GM18498 (cell line): ENCODE measurements around the gene MCRIP2.
A peak's percentile ranks its signal among the peaks of the same experiment; 100 is the strongest.
"Not testable (repeated sequence)": the region's sequence is repeated elsewhere in the genome, so short reads cannot be mapped to it uniquely, and the experiment has no call there.

Source experiments
- ATAC-seq: cut with Tn5 transposase; IDR thresholded peaks from one replicate; pipeline ENCODE4 v1.9.1; 2021; ENCODE audit warnings: mild to moderate bottlenecking, moderate library complexity; ENCODE audit not compliant: unreplicated experiment

MCRIP2 gene

DNA sequence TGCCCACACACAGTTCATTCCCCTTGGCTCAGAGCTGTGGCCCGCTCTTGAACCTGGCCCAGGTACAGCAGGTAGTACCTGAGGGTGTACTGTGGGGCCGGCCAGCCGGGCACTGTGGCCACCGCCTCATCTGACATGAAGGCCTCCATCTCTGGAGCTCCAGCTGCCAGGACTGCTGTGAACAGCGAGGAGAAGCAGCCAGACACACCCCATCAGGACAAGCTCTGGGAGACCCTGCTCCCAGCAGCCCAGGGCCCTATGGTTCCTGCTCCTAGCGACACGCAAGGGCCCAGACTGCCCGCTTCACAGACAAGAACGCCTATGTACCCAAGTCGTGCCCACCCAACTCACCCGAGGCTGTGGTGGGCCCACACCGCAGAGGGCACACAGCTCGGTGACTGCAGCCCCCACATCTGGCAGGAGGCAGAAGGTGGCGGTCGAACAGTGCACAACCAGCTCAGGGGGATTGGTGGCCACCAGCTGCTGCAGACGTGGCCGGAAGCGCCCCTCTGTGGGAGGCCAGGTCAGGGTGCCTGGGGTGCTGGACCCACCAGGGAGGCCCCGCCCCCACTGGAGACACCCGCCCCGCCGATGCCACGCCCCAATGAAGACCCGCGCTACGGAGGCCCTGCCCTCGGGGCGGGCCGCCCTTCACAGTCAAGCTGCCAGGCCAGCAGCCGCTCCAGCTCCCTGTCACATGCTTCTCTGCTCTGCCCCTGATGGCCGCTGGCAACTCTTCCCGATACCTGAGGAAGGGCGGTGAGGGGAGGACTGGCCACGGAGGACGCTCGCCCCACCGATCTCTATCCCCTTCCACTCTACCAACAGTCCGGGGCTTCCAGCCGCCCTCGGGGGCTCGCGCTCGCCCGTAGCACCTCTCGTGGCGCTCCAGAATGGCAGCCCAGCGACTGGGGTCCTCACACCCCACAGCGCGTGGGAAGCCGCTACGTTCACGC is 37.5 kb downstream of the MCRIP2 start:
- ATAC-seq = no peak

GRCh38 chr16:679814-680624 is 38.4 kb downstream of the MCRIP2 start, which contains the start of gene STUB1:
Gene STUB1 (plus strand): TSS chr16:680410. CDS start chr16:680526, 116 bp downstream.
- ATAC-seq = peak; percentile 40

DNA sequence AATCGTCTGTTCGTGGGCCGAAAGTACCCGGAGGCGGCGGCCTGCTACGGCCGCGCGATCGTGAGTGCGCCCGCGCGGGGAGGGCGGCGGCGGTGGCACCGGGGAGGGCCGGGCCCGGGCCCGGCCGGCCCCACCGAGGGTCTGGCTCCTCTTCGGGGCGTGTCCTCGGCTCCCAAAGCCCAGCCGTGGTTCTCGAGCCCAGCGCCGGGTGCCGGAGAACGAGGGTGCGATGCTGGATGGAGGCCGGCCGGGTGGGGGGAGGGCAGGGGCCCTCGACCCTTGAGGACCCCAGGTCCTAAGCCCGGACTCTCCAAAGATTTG is 39.0 kb downstream of the MCRIP2 start:
- peak; percentile 3 for ATAC-seq

DNA sequence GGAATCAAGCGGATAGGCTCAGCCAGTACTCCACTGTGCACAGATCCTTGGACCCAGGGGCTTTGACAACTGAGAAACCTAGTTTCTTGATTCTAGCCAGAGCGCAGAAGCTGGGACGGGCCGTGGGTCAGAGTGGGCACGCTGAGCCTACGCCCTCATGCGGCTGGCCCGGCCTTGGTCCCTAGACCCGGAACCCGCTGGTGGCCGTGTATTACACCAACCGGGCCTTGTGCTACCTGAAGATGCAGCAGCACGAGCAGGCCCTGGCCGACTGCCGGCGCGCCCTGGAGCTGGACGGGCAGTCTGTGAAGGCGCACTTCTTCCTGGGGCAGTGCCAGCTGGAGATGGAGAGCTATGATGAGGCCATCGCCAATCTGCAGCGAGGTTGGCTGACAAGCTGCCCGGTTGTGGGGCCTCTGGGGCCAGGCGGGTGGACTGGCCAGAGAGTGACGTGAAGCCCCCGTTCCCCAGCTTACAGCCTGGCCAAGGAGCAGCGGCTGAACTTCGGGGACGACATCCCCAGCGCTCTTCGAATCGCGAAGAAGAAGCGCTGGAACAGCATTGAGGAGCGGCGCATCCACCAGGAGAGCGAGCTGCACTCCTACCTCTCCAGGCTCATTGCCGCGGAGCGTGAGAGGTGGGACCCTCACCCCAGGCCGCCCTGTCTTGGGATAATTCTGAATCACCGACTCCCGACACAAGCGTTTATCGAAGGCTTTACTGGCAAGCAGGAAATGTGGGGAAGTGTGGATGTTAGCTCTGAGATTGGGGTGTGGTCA is 39.5 kb downstream of the MCRIP2 start:
- no peak for ATAC-seq

DNA sequence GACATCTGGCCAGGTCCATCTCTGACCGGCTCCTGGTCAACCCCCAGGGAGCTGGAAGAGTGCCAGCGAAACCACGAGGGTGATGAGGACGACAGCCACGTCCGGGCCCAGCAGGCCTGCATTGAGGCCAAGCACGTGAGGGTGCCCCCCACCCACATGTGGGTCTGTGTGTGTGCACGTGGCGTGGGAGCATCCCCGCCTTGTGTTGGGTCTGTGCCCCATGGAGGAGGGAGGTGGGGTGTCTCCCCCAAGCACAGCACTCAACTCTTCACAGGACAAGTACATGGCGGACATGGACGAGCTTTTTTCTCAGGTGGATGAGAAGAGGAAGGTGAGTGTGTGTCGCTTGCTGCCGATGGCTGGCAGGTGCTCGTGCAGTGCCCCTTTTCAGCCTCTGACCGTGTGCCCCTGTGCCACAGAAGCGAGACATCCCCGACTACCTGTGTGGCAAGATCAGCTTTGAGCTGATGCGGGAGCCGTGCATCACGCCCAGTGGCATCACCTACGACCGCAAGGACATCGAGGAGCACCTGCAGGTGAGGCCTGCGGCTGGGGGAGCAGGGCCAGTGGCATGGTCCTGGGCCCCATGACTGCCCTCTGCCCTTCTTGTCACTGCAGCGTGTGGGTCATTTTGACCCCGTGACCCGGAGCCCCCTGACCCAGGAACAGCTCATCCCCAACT is 40.3 kb downstream of the MCRIP2 start:
- ATAC-seq = no peak

GRCh38 chr16:682493-683395 is 41.1 kb downstream of the MCRIP2 start:
- ATAC-seq = no peak

DNA sequence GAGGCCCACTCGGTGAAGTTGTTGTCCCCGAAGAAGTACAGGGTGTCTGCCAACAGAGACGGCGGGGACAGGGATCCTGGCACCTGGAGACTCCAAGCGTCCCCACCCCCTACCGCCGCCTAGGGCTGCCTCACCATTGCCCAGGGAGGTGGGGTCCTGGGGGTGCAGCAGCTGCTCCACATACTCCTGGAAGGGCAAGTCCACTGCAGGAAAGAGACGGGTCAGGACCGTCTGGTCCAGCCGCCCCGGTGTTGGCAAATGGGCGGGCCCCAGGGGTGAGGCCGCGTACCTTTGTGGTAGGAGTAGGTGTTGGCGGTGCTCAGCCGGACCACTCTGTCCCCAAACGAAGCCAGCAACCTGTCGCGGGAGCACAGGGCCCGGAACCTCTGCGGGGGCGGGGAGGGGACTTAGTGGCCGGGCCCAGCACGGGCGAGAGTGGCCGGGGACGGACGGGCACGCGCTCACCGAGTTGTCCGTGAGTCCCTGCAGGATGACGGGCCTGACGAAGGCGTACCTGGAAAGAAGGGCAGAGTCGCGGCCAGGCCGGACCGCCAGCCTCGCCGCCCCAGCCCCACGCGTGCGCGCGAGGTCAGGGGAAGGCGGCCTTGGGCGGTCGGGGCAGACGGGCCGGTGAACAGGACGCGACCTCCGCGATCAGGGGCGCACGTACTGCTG is 41.9 kb downstream of the MCRIP2 start:
- ATAC-seq = no peak

DNA sequence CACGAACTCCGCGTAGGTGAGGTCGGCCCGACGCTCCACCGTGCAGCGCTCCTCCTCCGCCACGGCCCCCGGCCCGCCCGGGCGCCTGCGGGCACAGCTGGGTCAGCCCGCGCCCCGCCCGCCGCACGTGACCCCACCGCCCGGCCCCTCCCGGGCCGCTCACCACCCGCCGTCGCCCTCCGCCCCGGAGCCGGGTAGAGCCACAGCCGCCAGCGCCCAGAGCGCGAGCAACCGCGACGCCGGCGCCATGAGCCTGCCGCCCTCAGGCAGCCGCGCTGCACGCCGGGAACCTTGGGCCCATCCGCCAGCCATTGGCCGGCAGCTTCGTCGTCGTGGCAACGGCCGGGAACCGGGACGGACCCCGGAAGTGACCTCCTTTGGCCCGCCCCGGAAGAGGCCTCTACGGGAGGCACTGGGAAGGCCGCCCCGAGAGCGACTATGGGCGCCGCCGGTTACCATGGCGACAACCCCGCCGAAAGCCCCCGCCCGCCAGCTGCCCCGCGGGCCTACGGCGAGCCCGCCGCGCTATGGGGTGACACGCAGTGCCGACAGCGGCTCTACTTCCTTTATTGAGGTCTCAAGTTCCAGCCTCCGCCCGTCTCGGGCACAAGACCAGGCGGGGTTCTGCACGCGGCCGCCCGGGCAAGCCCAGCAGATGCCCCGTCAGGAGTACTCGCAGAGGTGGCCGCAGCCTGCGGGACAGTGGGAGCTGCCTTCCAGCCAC is 42.6 kb downstream of the MCRIP2 start, which contains the start of gene JMJD8:
TSS of gene JMJD8 (minus strand) at position 264 of the 724 bp plus-strand sequence. CDS start at position 249, 15 bp downstream.
- peak; percentile 65 for ATAC-seq

DNA sequence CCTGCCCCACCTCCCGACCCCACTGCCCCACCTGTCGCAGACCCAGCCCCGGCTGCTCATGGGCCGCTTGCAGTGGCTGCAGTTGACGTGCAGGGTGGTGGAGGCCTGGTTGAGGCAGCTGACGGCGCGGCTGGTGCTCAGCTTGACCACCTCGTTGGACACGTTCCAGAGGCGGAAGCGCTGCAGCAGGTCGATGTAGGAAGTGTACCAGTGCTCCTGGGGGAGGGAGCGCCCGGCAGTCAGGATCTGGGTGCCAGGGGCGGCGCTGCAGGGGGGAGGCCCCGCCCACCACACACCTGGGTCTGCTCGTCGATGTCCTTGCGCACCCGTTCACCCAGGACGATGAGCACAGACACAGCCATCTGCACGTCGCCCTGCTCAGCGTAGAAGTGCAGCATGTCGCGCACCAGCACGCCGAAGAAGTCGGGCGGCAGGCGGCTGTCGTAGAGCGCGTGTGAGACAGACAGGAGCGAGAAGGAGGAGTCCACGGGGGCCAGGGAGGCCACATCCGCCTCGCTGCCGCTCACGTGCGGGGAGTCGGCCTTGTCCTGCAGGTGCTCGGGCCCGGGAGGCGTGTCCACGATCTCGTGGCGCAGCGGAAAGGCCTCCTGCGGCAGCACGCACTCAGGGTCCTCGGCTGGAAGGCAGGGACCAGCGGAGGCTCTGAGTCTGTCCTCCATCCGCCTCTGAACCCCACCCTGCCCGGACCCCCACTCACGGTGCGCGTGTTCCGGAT is 43.5 kb downstream of the MCRIP2 start:
- ATAC-seq = no peak

GRCh38 chr16:685967-686366 is 44.3 kb downstream of the MCRIP2 start:
- no peak for ATAC-seq

DNA sequence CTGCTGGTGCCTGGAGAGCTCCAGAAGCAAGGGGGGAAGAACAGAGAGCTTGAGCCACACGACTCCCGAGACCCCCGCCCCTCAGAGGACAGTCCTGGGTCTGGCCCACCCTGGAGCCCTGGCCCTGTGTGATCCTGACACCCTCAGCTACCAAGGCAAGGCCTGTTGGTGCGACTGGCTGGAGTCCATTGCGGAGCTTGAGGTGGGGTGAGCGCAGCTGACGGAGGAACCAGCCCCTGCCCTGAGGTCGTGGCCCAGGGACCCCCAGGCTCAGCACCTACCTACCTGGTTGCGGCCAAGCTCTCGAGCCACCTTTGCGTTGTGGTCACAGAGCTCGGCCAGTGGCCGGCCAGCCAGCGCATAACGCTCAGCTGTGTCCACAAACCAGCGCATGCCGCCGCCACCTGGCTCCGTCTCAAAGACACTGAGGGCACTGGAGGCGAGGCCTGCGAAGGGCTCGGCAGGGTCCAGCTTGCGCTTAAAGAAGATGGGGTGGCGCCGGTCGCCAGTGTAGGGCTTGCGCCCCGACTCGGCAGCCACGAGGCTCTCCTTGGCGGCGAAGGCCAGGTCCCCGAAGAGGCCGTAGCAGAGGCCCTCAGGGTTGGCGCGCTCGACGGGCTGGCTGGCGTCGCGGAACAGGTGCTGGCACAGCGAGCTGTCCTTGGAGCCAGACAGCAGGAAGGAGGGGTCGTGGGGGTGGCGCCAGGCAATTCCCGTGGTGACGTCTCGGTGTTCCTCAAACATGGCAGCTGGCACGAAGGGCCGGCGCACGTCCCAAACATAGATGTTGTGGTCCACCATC is 45.0 kb downstream of the MCRIP2 start:
- ATAC-seq = no peak

- ATAC-seq = no peak
Observed at GRCh38 chr16:687499-687898, 45.9 kb downstream of the MCRIP2 start.

GRCh38 chr16:689175-689897 is 47.7 kb downstream of the MCRIP2 start:
- no peak for ATAC-seq

DNA sequence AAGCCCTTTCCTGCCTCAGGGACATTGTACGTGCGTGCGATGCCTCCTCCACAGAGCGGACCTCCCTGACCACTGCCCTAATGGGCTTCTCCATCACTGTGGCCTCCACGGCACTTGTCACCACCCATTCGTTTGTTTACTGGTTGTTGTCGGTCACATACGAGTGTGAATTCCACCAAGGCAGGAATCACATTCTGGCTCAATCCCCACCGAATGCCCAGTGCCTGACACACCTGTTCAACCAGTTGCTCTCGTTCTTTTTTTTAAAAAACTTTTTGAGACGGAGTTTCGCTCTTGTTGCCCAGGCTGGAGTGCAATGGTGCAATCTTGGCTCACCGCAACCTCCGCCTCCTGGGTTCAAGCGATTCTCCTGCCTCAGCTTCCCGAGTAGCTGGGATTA is 49.6 kb downstream of the MCRIP2 start:
- ATAC-seq = not testable (repeated sequence)

GRCh38 chr16:692356-693108 is 50.9 kb downstream of the MCRIP2 start:
- no peak for ATAC-seq
